ENCODE measurements around the gene SLC7A10.

The SLC7A10 gene

GRCh38 chr19:33269016-33269415 lies 43.4 kb upstream of the SLC7A10 start:
- no peak for TF ChIP-seq CTCF (IDR thresholded peaks at IDR 0.05; ENCODE audit: low read depth, low read length, missing control alignments)
- DNase-seq (ENCODE audit: extremely low read depth, low read depth), result no peak
- H3K4me3 ChIP-seq (replicated peaks; ENCODE audit: low read depth, low read length), result no peak overlapping the region

- no peak for DNase-seq (ENCODE audit: extremely low read depth, low read depth)
- H3K4me3 ChIP-seq (replicated peaks; ENCODE audit: low read depth, low read length), result no peak overlapping the region
- TF ChIP-seq CTCF (IDR thresholded peaks at IDR 0.05; ENCODE audit: low read depth, low read length, missing control alignments), result no peak
Observed at GRCh38 chr19:33268162-33268991, 42.7 kb upstream of the SLC7A10 start.

GRCh38 chr19:33267706-33268105 lies 42.1 kb upstream of the SLC7A10 start:
- no peak for DNase-seq (ENCODE audit: extremely low read depth, low read depth)
- TF ChIP-seq CTCF (IDR thresholded peaks at IDR 0.05; ENCODE audit: low read depth, low read length, missing control alignments), result no peak
- no peak overlapping the region for H3K4me3 ChIP-seq (replicated peaks; ENCODE audit: low read depth, low read length)

- DNase-seq (ENCODE audit: extremely low read depth, low read depth), result no peak
- no peak for TF ChIP-seq CTCF (IDR thresholded peaks at IDR 0.05; ENCODE audit: low read depth, low read length, missing control alignments)
- no peak overlapping the region for H3K4me3 ChIP-seq (replicated peaks; ENCODE audit: low read depth, low read length)
Observed at GRCh38 chr19:33266974-33267484, 41.4 kb upstream of the SLC7A10 start.

- no peak for TF ChIP-seq CTCF (IDR thresholded peaks at IDR 0.05; ENCODE audit: low read depth, low read length, missing control alignments)
- no peak for DNase-seq (ENCODE audit: extremely low read depth, low read depth)
- H3K4me3 ChIP-seq (replicated peaks; ENCODE audit: low read depth, low read length), result no peak overlapping the region
Observed at GRCh38 chr19:33264881-33265445, 39.3 kb upstream of the SLC7A10 start.

- no peak for TF ChIP-seq CTCF (IDR thresholded peaks at IDR 0.05; ENCODE audit: low read depth, low read length, missing control alignments)
- H3K4me3 ChIP-seq (replicated peaks; ENCODE audit: low read depth, low read length), result no peak overlapping the region
- no peak for DNase-seq (ENCODE audit: extremely low read depth, low read depth)
Observed at GRCh38 chr19:33263325-33264023, 37.8 kb upstream of the SLC7A10 start.
